ENCODE data around the gene TBX20.

TBX20 gene

DNA sequence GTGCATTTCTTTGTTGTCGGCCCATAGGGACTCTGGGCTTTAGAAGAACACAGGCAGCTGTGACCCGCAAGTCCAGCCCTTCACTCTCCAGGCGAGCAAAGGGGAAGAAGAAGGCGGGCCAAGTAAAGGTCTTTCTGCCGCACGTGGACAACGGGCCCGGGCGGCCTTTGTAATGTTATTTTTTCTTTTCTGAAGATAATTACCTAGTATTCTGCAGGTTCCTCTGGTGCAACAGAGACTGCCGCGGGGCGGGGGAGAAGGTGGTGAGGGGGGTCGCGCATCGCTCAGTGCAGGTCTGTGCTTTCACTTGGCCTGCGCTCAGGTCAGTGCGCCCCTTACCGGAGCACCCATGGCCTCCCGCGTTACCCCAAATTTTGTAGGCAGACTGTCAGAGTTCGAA is 7.1 kb upstream of the TBX20 start:
- in situ Hi-C loops (cut with HindIII; ENCODE audit: low sequenced_read_pairs): no loop called here
- DNase-seq (ENCODE audit: low read depth): no peak

DNA sequence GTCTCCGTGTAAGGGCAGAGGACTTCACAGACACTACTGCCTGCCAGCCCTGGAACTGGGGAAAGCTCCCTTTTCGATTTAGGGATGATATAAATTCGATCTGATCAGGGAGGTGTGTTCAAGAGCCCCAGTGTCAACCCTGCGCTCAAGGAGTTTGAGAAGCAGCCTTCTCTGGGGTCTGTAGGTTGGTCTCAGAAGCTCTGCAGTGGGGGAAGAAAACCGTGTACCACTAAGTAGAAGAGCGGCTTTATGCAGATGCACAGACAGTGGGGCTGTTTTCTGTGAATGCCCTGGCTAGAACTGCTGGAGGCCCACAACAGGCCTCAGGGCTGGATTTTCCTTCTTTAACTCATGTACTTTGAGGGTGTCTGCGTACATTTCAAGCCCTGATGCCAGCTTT is 6.3 kb upstream of the TBX20 start:
- DNase-seq (ENCODE audit: low read depth): no peak
- no peak overlapping the region for H3K4me3 ChIP-seq (ENCODE audit: low read depth, low read length)
- in situ Hi-C loops (cut with HindIII; ENCODE audit: low sequenced_read_pairs): no loop called here
- TF ChIP-seq, protein P1, sequence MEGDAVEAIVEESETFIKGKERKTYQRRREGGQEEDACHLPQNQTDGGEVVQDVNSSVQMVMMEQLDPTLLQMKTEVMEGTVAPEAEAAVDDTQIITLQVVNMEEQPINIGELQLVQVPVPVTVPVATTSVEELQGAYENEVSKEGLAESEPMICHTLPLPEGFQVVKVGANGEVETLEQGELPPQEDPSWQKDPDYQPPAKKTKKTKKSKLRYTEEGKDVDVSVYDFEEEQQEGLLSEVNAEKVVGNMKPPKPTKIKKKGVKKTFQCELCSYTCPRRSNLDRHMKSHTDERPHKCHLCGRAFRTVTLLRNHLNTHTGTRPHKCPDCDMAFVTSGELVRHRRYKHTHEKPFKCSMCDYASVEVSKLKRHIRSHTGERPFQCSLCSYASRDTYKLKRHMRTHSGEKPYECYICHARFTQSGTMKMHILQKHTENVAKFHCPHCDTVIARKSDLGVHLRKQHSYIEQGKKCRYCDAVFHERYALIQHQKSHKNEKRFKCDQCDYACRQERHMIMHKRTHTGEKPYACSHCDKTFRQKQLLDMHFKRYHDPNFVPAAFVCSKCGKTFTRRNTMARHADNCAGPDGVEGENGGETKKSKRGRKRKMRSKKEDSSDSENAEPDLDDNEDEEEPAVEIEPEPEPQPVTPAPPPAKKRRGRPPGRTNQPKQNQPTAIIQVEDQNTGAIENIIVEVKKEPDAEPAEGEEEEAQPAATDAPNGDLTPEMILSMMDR (IDR thresholded peaks at IDR 0.05; ENCODE audit: low read depth, low read length, missing control alignments): no peak

More for the DNA sequence above, 7.1 kb upstream of the TBX20 start:
- no peak overlapping the region for H3K4me3 ChIP-seq (ENCODE audit: low read depth, low read length)
- TF ChIP-seq, protein P1 (IDR thresholded peaks at IDR 0.05; ENCODE audit: low read depth, low read length, missing control alignments): no peak

DNA sequence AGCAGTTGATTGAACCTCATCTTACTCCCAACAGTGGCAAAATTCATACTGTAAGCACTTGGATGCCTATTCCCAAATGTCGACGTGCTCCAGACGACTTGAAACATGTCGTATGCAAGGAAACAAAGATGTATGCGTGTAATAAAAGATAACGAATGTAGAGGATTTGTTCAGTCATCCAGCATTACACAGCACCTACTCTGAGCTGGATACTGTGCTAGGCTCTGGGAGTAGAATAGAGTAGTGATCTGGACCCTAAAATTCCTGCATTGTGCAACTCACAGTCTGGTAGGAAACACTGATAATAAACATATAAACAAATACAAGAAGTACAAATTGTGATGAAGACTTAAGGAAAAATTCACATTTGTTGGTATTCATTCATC is 5.6 kb upstream of the TBX20 start:
- DNase-seq (ENCODE audit: low read depth): no peak
- in situ Hi-C loops (cut with HindIII; ENCODE audit: low sequenced_read_pairs): no loop called here
- H3K4me3 ChIP-seq (ENCODE audit: low read depth, low read length): no peak overlapping the region
- TF ChIP-seq, protein P1 (IDR thresholded peaks at IDR 0.05; ENCODE audit: low read depth, low read length, missing control alignments): no peak

DNA sequence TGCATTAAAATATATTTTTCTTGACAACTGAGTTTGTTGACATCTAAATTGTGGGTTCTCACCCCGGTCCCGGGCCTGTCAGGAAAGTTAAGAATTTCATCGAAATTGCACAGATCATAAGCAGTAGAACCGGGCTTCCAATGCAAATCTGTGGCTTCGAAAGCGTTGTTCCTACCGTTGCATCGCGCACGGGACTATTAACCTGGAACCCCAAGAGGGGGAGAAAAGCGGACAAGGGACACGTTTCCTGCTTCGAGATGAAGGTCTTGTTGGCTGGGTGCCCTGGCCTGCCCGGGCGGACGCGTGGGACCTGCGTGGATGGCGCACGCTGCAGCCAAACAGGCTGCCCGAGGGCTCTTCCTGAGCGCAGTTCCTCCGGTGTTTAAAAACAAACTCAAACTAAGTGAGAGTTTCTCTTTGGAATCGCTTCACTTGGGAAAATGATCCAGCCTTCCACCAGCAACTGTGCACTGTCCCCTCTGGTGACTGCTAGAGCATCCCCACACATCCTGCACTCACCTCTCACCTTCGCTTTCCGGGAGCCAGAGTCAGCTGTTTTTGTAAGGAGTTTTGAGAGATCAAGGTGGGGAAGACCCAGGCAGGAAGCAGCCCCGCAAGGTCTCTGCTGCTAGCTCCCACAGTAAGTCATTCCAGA is 5.1 kb upstream of the TBX20 start:
- H3K4me3 ChIP-seq (ENCODE audit: low read depth, low read length): no peak overlapping the region
- TF ChIP-seq, protein P1 (IDR thresholded peaks at IDR 0.05; ENCODE audit: low read depth, low read length, missing control alignments): no peak
- DNase-seq (ENCODE audit: low read depth): no peak
- in situ Hi-C loops (cut with HindIII; ENCODE audit: low sequenced_read_pairs): no loop called here

DNA sequence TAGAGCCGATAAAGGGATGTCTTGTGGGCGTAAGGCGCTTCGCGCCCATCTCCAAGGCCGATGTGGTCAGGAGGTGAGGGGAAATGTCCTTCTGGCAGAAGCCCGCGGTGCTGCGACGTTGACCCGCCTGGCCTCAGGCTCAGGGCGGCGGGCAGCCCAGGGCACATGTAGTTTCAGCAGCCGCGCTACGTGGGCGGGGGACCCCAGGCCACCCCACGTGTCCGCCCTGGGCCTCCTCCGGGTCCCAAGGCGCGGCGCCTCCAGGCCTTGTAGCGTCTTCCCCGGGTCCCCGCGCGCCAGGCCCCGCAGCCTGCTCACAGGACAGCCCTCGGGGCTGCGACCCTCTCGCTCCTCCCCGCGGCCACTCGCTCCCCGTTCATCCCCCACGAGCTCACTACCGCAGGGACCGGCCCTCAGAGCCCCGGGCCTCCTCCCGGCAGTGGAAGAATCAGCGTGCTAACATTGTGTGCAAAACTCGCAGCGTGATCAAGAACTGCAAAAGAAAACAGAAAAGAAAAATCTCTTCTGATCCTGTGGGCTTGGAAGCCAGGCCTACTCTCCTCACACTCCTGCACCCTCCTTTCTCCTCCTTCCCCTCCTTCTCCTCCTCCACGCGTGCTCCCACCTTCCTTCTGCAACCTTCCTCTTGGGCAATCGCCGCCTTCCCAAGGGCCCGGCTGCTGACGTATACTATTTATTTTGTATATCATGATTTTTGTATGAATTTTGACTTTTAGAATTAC is 4.4 kb upstream of the TBX20 start:
- DNase-seq (ENCODE audit: low read depth): no peak
- in situ Hi-C loops (cut with HindIII; ENCODE audit: low sequenced_read_pairs): no loop called here
- TF ChIP-seq, protein P1 (IDR thresholded peaks at IDR 0.05; ENCODE audit: low read depth, low read length, missing control alignments): no peak
- no peak overlapping the region for H3K4me3 ChIP-seq (ENCODE audit: low read depth, low read length)

DNA sequence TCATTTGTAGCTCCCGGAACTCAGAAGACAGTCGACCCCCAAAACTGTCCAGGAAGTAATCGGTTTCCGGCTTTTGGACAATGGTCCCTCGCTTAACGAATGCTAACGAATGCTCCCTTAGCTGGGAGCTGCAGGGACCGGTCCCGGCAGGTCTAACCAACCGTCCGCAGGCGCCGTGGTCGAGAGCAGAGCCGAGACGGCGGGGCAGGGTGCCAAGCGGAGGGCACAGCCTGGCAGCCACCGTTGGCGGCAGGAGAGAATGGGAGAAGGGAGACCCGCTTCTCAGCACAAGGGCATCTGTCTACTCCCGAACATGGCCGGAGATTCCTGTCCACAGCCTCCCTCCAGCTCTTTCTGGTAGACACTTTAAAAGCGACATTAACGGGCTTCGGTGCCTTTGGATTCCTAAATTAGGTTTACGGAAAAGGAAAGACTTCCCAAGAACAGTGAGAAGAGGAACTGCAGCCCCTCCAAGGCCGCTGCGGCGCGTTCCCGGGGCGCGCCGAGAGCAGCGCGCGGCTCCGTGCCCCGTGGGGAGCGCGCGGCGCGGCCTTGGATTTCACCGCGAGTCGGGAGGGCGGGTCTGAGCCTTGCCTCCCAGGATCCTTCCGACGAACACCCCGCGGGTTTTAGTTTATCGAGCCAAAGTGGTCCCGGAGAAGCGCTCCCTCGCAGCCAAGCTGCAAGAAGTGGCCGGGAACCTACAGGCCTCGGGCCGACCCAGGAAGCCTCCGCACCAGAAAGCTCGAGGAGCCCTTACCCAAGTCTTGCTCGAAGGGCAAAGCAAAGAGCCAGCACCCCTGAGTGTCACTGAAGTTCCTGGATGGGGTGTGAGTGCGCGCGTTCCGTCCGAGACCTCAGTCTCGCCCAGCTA is 3.6 kb upstream of the TBX20 start:
- in situ Hi-C loops (cut with HindIII; ENCODE audit: low sequenced_read_pairs): no loop called here
- TF ChIP-seq, protein P1 (IDR thresholded peaks at IDR 0.05; ENCODE audit: low read depth, low read length, missing control alignments): no peak
- no peak overlapping the region for H3K4me3 ChIP-seq (ENCODE audit: low read depth, low read length)
- DNase-seq (ENCODE audit: low read depth): no peak
